C4-2B (cell line): ENCODE data around the gene ATP9A.

Experiments used
- CTCF ChIP-seq: fragments of 450-650 bp; conservative IDR thresholded peaks from 2 replicates; pipeline ENCODE4 v1.5.1; 2017; ENCODE audit warnings: mild to moderate bottlenecking
- ZFX ChIP-seq: fragments of 450-650 bp; IDR thresholded peaks from 2 replicates; pipeline ENCODE4 v1.6.1; 2017

GRCh38 chr20:51577432-51578144 lies 190.6 kb downstream of the ATP9A start:
- TF ChIP-seq CTCF = no peak
- TF ChIP-seq ZFX = no peak
